Measurements from ENCODE around the gene PLD6.
"Not testable (repeated sequence)": the region's sequence is repeated elsewhere in the genome, so short reads cannot be mapped to it uniquely, and the experiment has no call there.

Gene PLD6

GRCh38 chr17:17175917-17176316, 30.2 kb downstream of the PLD6 start:
- DNase-seq (ENCODE audit: low read depth) = no peak

- no peak for DNase-seq (ENCODE audit: low read depth)
Measured at GRCh38 chr17:17175340-17175739, 30.8 kb downstream of the PLD6 start.

GRCh38 chr17:17173921-17174320, 32.2 kb downstream of the PLD6 start:
- no peak for DNase-seq (ENCODE audit: low read depth)

- DNase-seq (ENCODE audit: low read depth) = no peak
Measured at GRCh38 chr17:17172990-17173389, 33.1 kb downstream of the PLD6 start.

GRCh38 chr17:17172001-17172939, 33.9 kb downstream of the PLD6 start:
- DNase-seq (ENCODE audit: low read depth) = no peak

DNA sequence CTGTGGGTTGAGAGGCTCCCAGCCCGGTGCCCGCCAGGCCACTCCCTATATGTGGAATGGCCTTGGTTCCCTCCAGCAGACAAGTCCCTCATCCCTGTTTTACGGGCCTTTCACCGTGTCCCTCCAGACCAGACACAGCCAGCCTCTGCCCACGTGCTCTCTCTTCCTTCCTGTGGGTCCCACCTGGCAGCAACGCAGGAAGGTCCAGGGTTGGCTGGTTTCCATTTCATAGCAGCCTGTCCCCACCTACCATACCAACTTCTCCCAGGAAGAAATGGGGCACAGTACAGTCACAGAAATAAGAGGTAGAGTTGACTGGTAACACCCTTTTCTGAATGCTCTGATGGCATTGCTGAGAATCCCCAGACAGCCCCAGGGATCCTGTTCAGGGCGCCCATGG, 34.9 kb downstream of the PLD6 start:
- DNase-seq (ENCODE audit: low read depth) = no peak

GRCh38 chr17:17170346-17170985, 35.7 kb downstream of the PLD6 start:
- no peak for DNase-seq (ENCODE audit: low read depth)

- no peak for DNase-seq (ENCODE audit: low read depth)
Measured at GRCh38 chr17:17169396-17169795, 36.7 kb downstream of the PLD6 start.

- no peak for DNase-seq (ENCODE audit: low read depth)
Measured at GRCh38 chr17:17168401-17168800, 37.7 kb downstream of the PLD6 start.

- DNase-seq (ENCODE audit: low read depth) = no peak
Measured at GRCh38 chr17:17167986-17168385, 38.1 kb downstream of the PLD6 start.

DNA sequence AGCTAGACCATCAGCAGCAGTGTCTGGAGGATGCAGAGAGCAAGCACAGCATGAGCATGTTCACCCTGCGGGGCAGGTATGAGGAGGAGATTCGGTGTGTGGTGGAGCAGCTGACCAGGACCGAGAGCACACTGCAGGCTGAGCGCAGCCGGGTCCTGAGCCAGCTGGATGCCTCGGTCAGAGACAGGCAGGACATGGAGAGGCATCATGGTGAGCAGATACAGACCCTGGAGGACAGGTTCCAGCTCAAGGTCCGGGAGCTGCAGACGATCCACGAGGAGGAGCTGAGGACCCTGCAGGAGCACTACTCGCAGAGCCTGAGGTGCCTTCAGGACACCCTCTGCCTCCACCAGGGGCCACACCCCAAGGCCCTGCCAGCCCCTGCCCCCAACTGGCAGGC, 38.8 kb downstream of the PLD6 start:
- DNase-seq (ENCODE audit: low read depth) = no peak

- no peak for DNase-seq (ENCODE audit: low read depth)
Measured at GRCh38 chr17:17166446-17166845, 39.7 kb downstream of the PLD6 start.

- no peak for DNase-seq (ENCODE audit: low read depth)
Measured at GRCh38 chr17:17165666-17166308, 40.3 kb downstream of the PLD6 start.

GRCh38 chr17:17164676-17165075, 41.5 kb downstream of the PLD6 start:
- DNase-seq (ENCODE audit: low read depth) = no peak

DNA sequence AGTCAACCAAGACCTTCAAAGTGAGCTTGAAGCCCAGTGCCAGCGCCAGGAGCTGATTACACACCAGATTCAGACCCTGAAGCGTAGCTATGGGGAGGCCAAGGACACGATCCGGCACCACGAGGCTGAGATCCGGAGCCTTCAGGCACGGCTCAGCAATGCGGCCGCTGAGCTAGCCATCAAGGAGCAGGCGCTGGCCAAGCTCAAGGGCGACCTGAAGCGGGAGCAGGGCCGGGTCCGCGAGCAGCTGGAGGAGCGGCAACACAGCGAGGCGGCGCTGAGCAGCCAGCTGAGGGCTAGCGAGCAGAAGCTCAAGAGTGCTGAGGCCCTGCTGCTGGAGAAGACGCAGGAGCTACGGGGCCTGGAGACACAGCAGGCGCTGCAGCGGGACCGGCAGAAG, 42.0 kb downstream of the PLD6 start:
- DNase-seq (ENCODE audit: low read depth) = no peak

- DNase-seq (ENCODE audit: low read depth) = no peak
Measured at GRCh38 chr17:17161759-17162158, 44.4 kb downstream of the PLD6 start.

DNA sequence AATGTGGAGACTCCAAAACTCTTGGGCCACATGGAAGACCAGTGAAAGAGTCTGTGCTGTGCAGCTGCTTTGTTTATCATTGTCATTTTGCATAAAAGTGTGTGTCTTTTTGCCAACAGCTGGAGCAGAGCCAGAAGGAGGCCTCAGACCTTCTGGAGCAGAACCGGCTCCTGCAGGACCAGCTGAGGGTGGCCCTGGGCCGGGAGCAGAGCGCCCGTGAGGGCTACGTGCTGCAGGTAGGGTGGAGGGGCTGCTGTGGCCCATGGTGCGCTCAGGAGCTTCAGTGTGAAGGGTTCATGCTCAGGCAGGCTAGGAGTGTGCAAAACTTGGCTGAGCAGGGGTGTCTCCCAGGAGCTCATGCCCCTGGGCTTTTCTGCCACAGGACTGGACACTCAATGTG, 45.0 kb downstream of the PLD6 start:
- no peak for DNase-seq (ENCODE audit: low read depth)

- DNase-seq (ENCODE audit: low read depth) = no peak
Measured at GRCh38 chr17:17159571-17159970, 46.6 kb downstream of the PLD6 start.

GRCh38 chr17:17158506-17158905, 47.6 kb downstream of the PLD6 start:
- not testable (repeated sequence) for DNase-seq (ENCODE audit: low read depth)

DNA sequence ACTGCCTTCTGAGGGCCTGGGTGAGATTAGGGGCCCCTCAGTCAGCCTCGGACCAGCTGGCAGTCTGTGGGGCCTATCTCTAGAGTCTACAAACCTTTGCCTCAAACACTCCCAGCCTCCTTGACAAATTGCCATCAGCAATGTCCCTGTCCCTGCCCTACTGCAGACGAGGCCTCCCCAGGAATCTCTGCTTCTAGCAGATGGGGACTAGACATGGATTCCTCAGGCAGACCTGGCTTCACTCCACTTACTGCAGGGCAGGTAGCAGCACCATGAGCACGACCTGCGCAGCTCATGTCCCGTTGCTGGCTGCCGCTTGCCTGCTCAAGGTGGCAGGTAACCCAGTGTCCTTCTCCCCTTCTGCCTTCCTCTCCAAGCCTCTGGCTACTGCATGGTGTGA, 49.1 kb downstream of the PLD6 start:
- DNase-seq (ENCODE audit: low read depth) = no peak

- no peak for DNase-seq (ENCODE audit: low read depth)
Measured at GRCh38 chr17:17156511-17156910, 49.6 kb downstream of the PLD6 start.

- DNase-seq (ENCODE audit: low read depth) = no peak
Measured at GRCh38 chr17:17156107-17156506, 50.0 kb downstream of the PLD6 start.

- no peak for DNase-seq (ENCODE audit: low read depth)
Measured at GRCh38 chr17:17155568-17155967, 50.6 kb downstream of the PLD6 start.
